ENCODE results near the gene RBM20. TPM values are rescaled to one million over a fixed set of nuclear protein-coding genes. Genes with fewer than 3 reads are reported as not detected.

RBM20 gene
- total RNA-seq, 1 experiment from 2014 or later, result 0.17 TPM

GRCh38 chr10:110862961-110863360 is 218.8 kb downstream of the RBM20 start:
- Histone ChIP-seq H4K20me1 (ENCODE audit: control insufficient read depth, insufficient read depth, insufficient read length) (no peaks in the 10 kb centered on the region), H3K79me1 (ENCODE audit: insufficient read depth, low read depth, low read length, poor library complexity, severe bottlenecking) (no peaks in the 10 kb centered on the region), H3K23me2 (ENCODE audit: insufficient read length, low read depth, low read length, poor library complexity, severe bottlenecking) (no peaks in the 10 kb centered on the region), H3K9ac (ENCODE audit: extremely low read depth, insufficient read length, low read length) (no peak overlapping the region), H3K79me2 (ENCODE audit: insufficient read depth, low read length) (no peaks in the 10 kb centered on the region), H3K18ac (ENCODE audit: insufficient read length, low read depth, low read length) (no peak overlapping the region), H3K27me3 (ENCODE audit: insufficient read depth, low read length) (no peaks in the 10 kb centered on the region), H4K5ac (ENCODE audit: insufficient read length, low read depth, low read length) (no peak overlapping the region), H3K27ac (ENCODE audit: insufficient read length, low read depth, low read length) (no peak overlapping the region), H4K91ac (ENCODE audit: insufficient read length, low read depth, low read length) (no peak overlapping the region), H2BK15ac (ENCODE audit: low read depth, low read length) (no peak overlapping the region), H4K8ac (replicated peaks; ENCODE audit: insufficient read length, low read depth, low read length) (no peak overlapping the region), H2AK5ac (ENCODE audit: insufficient read length, low read length) (no peak overlapping the region), H3T11ph (ENCODE audit: low read length) (no peak overlapping the region), H2BK120ac (ENCODE audit: low read depth, low read length, poor library complexity, severe bottlenecking) (no peak overlapping the region), H3K23ac (ENCODE audit: insufficient read length, low read depth, low read length) (no peak overlapping the region), H3K4me1 (ENCODE audit: insufficient read depth, low read length) (no peaks in the 10 kb centered on the region), H3K9me3 (ENCODE audit: control insufficient read depth, low read depth, low read length) (no peaks in the 10 kb centered on the region), H2AFZ (ENCODE audit: low read length) (no peak overlapping the region), H3K56ac (ENCODE audit: insufficient read length, low read depth, low read length) (no peak overlapping the region), H2BK12ac (ENCODE audit: insufficient read length, low read depth, low read length) (no peak overlapping the region), H3K14ac (ENCODE audit: insufficient read depth, low read length) (no peak overlapping the region), H2BK20ac (ENCODE audit: low read depth, low read length, poor library complexity, severe bottlenecking) (no peak overlapping the region), H3K4ac (ENCODE audit: low read depth, low read length) (no peak overlapping the region), H2BK5ac (ENCODE audit: insufficient read length, low read length) (no peak overlapping the region), H3K4me2 (ENCODE audit: insufficient read depth, insufficient read length, low read length) (no peak overlapping the region)
- Mint-ChIP-seq H3K27me3 (ENCODE audit: low read depth) (no peaks in the 10 kb centered on the region), H3K27ac (no peak overlapping the region), H3K4me3 (no peak overlapping the region), H3K9me3 (no peaks in the 10 kb centered on the region), H3K36me3 (ENCODE audit: insufficient read depth in 1 of 3, low read depth in 3 of 3) (no peaks in the 10 kb centered on the region), H3K4me1 (peaks cover 7 to 24% of the 10 kb centered on the region in 2 experiments)
- no peak for DNase-seq
- WGBS (ENCODE audit: extremely low coverage, insufficient read length, low lambda C conversion rate), result no CpG with 5 or more reads among the region's 6 CpGs
- no peak for TF ChIP-seq CTCF (conservative IDR thresholded peaks at IDR 0.05)
